ENCODE measurements around the gene KAZN. TPM values are rescaled to one million over a fixed set of nuclear protein-coding genes. Genes with fewer than 3 reads are reported as not detected.

KAZN gene
- total and polyA plus RNA-seq, 12 donors = 1.1 to 6.5 (median 1.9) TPM

DNA sequence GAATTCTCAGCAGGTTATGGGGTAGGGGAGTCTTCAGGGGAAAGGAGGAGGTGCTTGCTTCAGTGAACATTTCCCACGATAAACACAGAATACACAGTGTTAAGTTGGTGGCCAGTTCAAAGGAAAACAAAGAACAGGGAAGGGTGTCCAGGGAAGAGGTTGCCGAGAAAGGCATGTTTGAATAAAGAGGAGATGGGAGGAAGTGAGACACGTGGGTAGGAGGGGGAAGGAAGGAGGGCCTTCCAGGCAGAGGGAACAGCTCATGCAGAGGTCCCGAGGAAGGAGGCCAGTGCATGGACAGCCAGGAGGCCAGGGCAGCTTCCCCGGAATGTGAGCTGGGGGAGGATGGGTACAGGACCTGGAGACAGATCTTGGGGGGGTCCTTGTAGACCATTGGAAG, 424.7 kb downstream of the KAZN start:
- Histone ChIP-seq H3K4me3 (no peak overlapping the region), H3K4me1 (peaks cover 0 to 37% (median 9%) of the 10 kb centered on the region in 9 donors), H3K9me3 (no peaks in the 10 kb centered on the region), H3K27ac (no peak overlapping the region), H3K36me3 (no peaks in the 10 kb centered on the region), H3K27me3 (no peaks in the 10 kb centered on the region)
- intact Hi-C loops (cut with DNase I) = loop anchor here in 3 of 10 donors (5.0 to 10.0 kb wide), 3 partner anchors 81 to 908 kb away; no protein-coding TSS in a partner anchor
- DNase-seq = no peak
- WGBS, 2 donors = 59 to 65% methylated on average over 5 of the region's 5 CpGs
- no peak for ATAC-seq
- no peak for TF ChIP-seq CTCF (IDR thresholded peaks at IDR 0.05)

DNA sequence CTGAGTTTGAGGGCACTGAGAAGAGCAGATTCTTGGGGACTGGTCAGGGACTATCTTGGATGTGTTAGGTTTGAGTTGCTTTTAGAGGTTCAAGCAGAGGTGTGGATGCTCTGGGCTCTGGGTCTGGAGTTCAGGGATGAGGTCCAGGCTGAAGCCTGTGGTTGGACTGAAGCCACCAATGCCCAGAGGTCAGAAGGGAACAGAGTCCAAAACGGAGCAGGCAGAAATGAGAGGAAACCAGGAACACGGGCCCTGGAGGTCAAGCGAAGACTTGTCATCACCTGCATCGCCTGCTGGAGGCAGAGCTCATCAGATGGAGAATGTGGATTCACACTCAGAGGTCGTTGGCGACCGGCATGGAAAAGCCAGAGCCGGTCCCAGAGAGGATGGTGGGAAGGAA, 425.5 kb downstream of the KAZN start:
- DNase-seq = no peak
- H3K4me3 ChIP-seq = no peak overlapping the region
- no peak for TF ChIP-seq CTCF (IDR thresholded peaks at IDR 0.05)
- no peaks in the 10 kb centered on the region for H3K27me3 ChIP-seq
- H3K9me3 ChIP-seq = no peaks in the 10 kb centered on the region
- no peak for ATAC-seq
- H3K27ac ChIP-seq = no peak overlapping the region
- H3K4me1 ChIP-seq = peaks cover 0 to 37% (median 9%) of the 10 kb centered on the region in 9 donors
- intact Hi-C loops (cut with DNase I) = loop anchor here in 3 of 10 donors (5.0 to 10.0 kb wide), 3 partner anchors 82 to 909 kb away; no protein-coding TSS in a partner anchor
- no peaks in the 10 kb centered on the region for H3K36me3 ChIP-seq
- 67 to 75% methylated on average over 8 of the region's 8 CpGs for WGBS, 2 donors

DNA sequence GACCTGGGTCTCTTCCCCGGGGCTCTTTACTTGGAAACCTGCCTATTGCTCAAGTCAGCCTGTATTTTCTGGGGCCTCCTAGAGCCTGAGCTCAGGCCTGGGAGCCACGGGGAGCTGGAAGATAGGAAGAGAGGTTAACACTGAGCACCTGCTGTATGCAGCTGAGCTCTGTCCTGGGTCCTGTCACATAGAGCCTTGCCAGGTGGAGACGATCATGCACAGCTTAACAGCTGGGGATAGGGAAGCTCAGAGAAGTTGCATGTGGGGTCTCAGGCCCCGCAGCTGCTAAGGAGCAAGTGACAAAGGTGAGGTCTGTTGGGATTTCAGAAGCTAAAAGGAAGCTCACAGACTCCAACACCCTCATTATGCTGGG, 427.6 kb downstream of the KAZN start:
- peaks cover 0 to 27% (median 4%) of the 10 kb centered on the region in 9 donors for H3K4me1 ChIP-seq
- DNase-seq (no peak), ATAC-seq (no peak)
- no peak overlapping the region for H3K4me3 ChIP-seq
- H3K9me3 ChIP-seq = no peaks in the 10 kb centered on the region
- no peaks in the 10 kb centered on the region for H3K36me3 ChIP-seq
- intact Hi-C loops (cut with DNase I) = loop anchor here in 8 of 10 donors (2.0 to 10.0 kb wide), 10 partner anchors 99 to 911 kb away; no protein-coding TSS in a partner anchor
- no peak overlapping the region for H3K27ac ChIP-seq
- TF ChIP-seq CTCF (IDR thresholded peaks at IDR 0.05) = no peak
- H3K27me3 ChIP-seq = no peaks in the 10 kb centered on the region
- 64 to 68% methylated on average over 4 of the region's 4 CpGs for WGBS, 2 donors

GRCh38 chr1:15027515-15027986, 429.1 kb downstream of the KAZN start:
- Histone ChIP-seq H3K27ac (no peak overlapping the region), H3K9me3 (no peaks in the 10 kb centered on the region), H3K4me1 (peaks cover 0 to 13% (median 0%) of the 10 kb centered on the region in 9 donors), H3K36me3 (no peaks in the 10 kb centered on the region), H3K27me3 (no peaks in the 10 kb centered on the region), H3K4me3 (no peak overlapping the region)
- ATAC-seq = peak; percentile 56 to 89 (median 78)
- TF ChIP-seq CTCF (IDR thresholded peaks at IDR 0.05) = peak; percentile 80 to 95 (median 90)
- intact Hi-C loops (cut with DNase I) = loop anchor here in 8 of 10 donors (2.0 to 10.0 kb wide), 10 partner anchors 100 to 913 kb away; no protein-coding TSS in a partner anchor
- peak; percentile 65 to 77 for DNase-seq
- WGBS, 2 donors = 46 to 49% methylated on average over 12 of the region's 12 CpGs
